MCF 10A (cell line): ENCODE results near the gene KDM6B. TPM values are rescaled to one million over a fixed set of nuclear protein-coding genes. Genes with fewer than 3 reads are reported as not detected.

Experiments used
- BruUV-seq: library from RNA; stranded (reverse); fragments of 400-500 nt; replicated peaks from 2 replicates; lab custom pipeline; 2021; lab: Mats Ljungman, UMichigan
- CTCF ChIA-PET: fragments of 300-600 bp; sonication (Branson Sonifier 250); formaldehyde crosslinking; extraction: SDS; loops from one replicate; lab custom pipeline; 2021; ENCODE audit warnings: antibody characterized with exemption, inconsistent platforms; lab: Yijun Ruan, JAX
- POLR2A ChIA-PET: fragments of 300-600, 350-650 bp; sonication (Branson Sonifier 250); formaldehyde crosslinking; extraction: SDS; loops from one replicate; lab custom pipeline; 2020; ENCODE audit warnings: antibody characterized with exemption, inconsistent platforms; lab: Yijun Ruan, JAX
- DNase-seq: peaks from one replicate; pipeline ENCODE4 v3.0.0-alpha.2; 2018; ENCODE audit not compliant: unreplicated experiment
- H3K27ac Mint-ChIP-seq: one replicate; pipeline ENCODE4 v1.8.0; 2022; ENCODE audit warnings: mild to moderate bottlenecking, low read depth, mixed read lengths; ENCODE audit not compliant: unreplicated experiment
- H3K27me3 Mint-ChIP-seq: one replicate; pipeline ENCODE4 v1.8.0; 2022; ENCODE audit warnings: mixed read lengths; ENCODE audit not compliant: insufficient read depth, unreplicated experiment
- H3K36me3 Mint-ChIP-seq: one replicate; pipeline ENCODE4 v1.8.0; 2022; ENCODE audit warnings: mild to moderate bottlenecking, moderate library complexity, mixed read lengths; ENCODE audit not compliant: insufficient read depth, unreplicated experiment
- H3K4me1 Mint-ChIP-seq: one replicate; pipeline ENCODE4 v1.8.0; 2022; ENCODE audit warnings: mixed read lengths; ENCODE audit not compliant: insufficient read depth, unreplicated experiment
- H3K4me3 Mint-ChIP-seq: one replicate; pipeline ENCODE4 v1.8.0; 2022; ENCODE audit warnings: mild to moderate bottlenecking, moderate library complexity, mixed read lengths; ENCODE audit not compliant: unreplicated experiment
- H3K9me3 Mint-ChIP-seq: one replicate; pipeline ENCODE4 v1.8.0; 2022; ENCODE audit warnings: mixed read lengths; ENCODE audit not compliant: unreplicated experiment
- intact Hi-C: fragments of 100-400 bp; cut with micrococcal nuclease; formaldehyde crosslinking; loops from 2 replicates; pipeline ENCODE4 v1.14.1; 2022
- total RNA-seq: library from RNA; stranded (reverse); gene quantifications from 2 replicates; pipeline ENCODE4 v1.2.3, GENCODE V29; 2022
- TF ChIP-seq, protein P1 (sequence below): fragments of 200-600 bp; IDR thresholded peaks from one replicate; pipeline ENCODE4 v1.8.0; 2022; ENCODE audit warnings: antibody characterized with exemption, mild to moderate bottlenecking; ENCODE audit not compliant: unreplicated experiment

KDM6B gene
- total RNA-seq, 1 experiment from 2014 or later, result 39.8 TPM

DNA sequence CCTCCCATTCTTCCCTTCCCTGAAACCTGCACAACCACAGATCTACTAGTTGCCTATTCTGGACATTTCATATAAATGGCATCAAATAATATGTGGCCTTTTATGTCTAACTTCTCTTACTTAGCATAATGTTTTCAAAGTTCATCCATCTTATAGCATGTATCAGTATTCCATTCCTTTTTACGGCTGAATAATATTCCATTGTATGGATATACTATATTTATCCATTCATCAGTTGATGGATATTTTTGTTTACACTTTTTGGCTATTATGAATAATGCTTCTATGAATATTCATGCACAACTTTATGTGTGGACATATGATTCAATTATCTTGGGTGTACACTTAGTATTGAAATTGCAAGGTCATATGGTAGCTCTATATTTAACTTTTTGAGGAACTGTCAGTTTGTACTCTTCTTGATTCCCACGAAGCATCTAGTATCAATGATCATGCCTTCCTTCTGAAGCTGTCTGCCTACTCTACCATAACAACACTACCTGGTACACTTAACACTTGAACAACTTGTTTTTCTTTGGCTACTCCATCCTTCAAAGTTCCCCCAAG, 41.9 kb downstream of the KDM6B start:
- H3K27me3 Mint-ChIP-seq, result no peaks in the 10 kb centered on the region
- intact Hi-C loops, result no loop called here
- no peak overlapping the region for H3K27ac Mint-ChIP-seq
- no peaks in the 10 kb centered on the region for H3K9me3 Mint-ChIP-seq
- no TSS peak for BruUV-seq
- H3K36me3 Mint-ChIP-seq, result peaks cover 26% of the 10 kb centered on the region
- TF ChIP-seq, protein P1, sequence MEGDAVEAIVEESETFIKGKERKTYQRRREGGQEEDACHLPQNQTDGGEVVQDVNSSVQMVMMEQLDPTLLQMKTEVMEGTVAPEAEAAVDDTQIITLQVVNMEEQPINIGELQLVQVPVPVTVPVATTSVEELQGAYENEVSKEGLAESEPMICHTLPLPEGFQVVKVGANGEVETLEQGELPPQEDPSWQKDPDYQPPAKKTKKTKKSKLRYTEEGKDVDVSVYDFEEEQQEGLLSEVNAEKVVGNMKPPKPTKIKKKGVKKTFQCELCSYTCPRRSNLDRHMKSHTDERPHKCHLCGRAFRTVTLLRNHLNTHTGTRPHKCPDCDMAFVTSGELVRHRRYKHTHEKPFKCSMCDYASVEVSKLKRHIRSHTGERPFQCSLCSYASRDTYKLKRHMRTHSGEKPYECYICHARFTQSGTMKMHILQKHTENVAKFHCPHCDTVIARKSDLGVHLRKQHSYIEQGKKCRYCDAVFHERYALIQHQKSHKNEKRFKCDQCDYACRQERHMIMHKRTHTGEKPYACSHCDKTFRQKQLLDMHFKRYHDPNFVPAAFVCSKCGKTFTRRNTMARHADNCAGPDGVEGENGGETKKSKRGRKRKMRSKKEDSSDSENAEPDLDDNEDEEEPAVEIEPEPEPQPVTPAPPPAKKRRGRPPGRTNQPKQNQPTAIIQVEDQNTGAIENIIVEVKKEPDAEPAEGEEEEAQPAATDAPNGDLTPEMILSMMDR, result no peak
- H3K4me3 Mint-ChIP-seq, result no peak overlapping the region
- CTCF ChIA-PET, result interaction anchor here (1.0 to 1.5 kb wide), 2 partner anchors 22 to 114 kb away, joined by 6 to 7 read pairs; no protein-coding TSS in a partner anchor
- DNase-seq, result no peak
- POLR2A ChIA-PET, result interaction anchor here (0.6 to 2.0 kb wide), 3 partner anchors 10 to 151 kb away, joined by 3 to 5 read pairs (median 5); partner anchors contain the start of gene RNF227
- H3K4me1 Mint-ChIP-seq, result peaks cover 5% of the 10 kb centered on the region

DNA sequence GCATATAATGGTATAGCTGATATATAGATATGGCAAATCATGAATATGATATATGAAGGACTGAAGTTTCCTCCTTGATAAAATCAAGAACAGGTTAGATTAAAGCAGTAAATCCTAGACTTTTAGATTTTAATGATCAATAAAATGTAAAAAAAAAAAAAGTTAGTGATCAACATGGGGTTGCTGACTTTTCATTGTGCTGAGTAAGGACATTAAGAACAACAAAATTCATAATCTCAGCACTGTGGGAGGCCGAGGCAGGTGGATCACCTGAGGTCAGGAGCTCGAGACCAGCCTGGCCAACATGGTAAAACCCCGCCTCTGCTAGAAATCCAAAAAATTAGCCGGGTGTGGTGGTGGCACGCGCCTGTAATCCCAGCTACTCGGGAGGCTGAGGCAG, 44.2 kb downstream of the KDM6B start:
- intact Hi-C loops, result no loop called here
- no peak for DNase-seq
- H3K4me3 Mint-ChIP-seq, result no peak overlapping the region
- H3K9me3 Mint-ChIP-seq, result no peaks in the 10 kb centered on the region
- TF ChIP-seq, protein P1, result no peak
- CTCF ChIA-PET, result interaction anchor here (0.6 to 1.9 kb wide), 2 partner anchors 15 to 30 kb away, joined by 3 to 6 read pairs; no protein-coding TSS in a partner anchor
- no TSS peak for BruUV-seq
- H3K36me3 Mint-ChIP-seq, result peaks cover 15% of the 10 kb centered on the region
- H3K4me1 Mint-ChIP-seq, result peaks cover 5% of the 10 kb centered on the region
- no peaks in the 10 kb centered on the region for H3K27me3 Mint-ChIP-seq
- no peak overlapping the region for H3K27ac Mint-ChIP-seq
- POLR2A ChIA-PET, result interaction anchor here (0.7 to 1.5 kb wide), 3 partner anchors 10 to 54 kb away, joined by 3 to 4 read pairs (median 3); partner anchors contain the start of genes CNTROB, CYB5D1, NAA38 and TRAPPC1

DNA sequence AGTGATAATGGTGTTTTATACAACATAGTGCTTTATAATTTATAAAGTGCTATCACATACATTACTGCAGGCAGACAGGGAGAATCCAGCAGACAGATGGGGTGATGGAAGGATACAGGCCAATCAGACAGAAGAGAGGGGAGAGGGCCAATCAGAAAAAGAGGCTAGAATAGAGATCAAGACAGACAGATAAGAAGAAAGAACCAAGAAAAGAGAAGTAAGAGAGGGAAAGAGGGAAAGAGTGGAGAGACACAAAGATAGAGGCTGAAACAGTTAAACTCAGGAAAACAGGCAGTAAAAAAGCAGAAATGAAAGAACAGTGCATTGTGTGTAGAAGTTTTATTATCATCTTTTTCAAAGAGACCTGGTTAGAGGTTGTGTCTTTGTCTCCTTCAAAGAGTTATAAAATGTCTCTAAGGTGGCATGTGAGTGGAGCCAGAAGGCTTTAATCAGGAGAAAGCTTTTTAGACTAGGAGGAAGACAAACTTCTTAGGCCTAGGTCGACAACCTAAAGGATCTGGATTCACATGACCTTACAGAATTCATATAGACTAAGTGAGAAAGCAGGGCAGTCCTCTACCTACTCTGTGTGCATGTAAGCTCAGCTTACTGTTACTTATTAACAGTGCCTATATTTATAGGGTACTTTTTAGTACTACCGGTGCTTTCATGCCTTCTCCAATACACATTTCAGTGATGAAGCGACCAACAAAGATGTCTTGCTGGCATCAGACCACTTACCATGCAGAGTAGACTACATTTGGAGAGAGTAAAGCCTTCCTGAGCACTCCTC, 46.3 kb downstream of the KDM6B start:
- no peak for DNase-seq
- TF ChIP-seq, protein P1, result no peak
- Mint-ChIP-seq H3K4me1 (peaks cover 5% of the 10 kb centered on the region), H3K27ac (no peak overlapping the region), H3K9me3 (no peaks in the 10 kb centered on the region), H3K27me3 (no peaks in the 10 kb centered on the region), H3K36me3 (peaks cover 9% of the 10 kb centered on the region), H3K4me3 (no peak overlapping the region)
- BruUV-seq, result no TSS peak
- intact Hi-C loops, result no loop called here
- CTCF ChIA-PET, result no interaction called here
- POLR2A ChIA-PET, result no interaction called here
